Measurements from ENCODE around the gene UBE2M.

The UBE2M gene

DNA sequence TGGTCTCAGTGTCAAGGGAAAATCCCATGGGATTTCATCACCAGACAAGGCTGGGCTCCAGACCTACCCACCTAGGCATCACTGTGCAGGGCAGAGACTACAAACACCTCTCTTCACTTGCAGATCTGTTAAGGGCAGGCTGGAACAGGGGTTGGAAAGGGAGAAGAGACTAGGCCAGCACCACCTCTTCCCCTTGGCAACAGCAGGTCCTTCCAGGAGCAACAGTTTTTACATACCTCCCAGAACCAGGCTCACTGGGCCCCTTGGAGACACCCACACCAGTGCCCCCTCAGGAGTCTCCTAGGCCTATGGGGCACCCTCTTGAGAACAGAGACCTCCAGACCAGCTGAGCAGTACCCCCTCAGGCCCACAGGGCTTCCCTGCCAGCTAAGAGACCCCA lies 2.5 kb upstream of the UBE2M start:
- TF ChIP-seq, protein P1, sequence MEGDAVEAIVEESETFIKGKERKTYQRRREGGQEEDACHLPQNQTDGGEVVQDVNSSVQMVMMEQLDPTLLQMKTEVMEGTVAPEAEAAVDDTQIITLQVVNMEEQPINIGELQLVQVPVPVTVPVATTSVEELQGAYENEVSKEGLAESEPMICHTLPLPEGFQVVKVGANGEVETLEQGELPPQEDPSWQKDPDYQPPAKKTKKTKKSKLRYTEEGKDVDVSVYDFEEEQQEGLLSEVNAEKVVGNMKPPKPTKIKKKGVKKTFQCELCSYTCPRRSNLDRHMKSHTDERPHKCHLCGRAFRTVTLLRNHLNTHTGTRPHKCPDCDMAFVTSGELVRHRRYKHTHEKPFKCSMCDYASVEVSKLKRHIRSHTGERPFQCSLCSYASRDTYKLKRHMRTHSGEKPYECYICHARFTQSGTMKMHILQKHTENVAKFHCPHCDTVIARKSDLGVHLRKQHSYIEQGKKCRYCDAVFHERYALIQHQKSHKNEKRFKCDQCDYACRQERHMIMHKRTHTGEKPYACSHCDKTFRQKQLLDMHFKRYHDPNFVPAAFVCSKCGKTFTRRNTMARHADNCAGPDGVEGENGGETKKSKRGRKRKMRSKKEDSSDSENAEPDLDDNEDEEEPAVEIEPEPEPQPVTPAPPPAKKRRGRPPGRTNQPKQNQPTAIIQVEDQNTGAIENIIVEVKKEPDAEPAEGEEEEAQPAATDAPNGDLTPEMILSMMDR (IDR thresholded peaks at IDR 0.05; ENCODE audit: borderline replicate concordance, insufficient read depth, low read depth, low read length), result no peak
- no peak overlapping the region for H3K4me3 ChIP-seq (ENCODE audit: low read depth, low read length)

DNA sequence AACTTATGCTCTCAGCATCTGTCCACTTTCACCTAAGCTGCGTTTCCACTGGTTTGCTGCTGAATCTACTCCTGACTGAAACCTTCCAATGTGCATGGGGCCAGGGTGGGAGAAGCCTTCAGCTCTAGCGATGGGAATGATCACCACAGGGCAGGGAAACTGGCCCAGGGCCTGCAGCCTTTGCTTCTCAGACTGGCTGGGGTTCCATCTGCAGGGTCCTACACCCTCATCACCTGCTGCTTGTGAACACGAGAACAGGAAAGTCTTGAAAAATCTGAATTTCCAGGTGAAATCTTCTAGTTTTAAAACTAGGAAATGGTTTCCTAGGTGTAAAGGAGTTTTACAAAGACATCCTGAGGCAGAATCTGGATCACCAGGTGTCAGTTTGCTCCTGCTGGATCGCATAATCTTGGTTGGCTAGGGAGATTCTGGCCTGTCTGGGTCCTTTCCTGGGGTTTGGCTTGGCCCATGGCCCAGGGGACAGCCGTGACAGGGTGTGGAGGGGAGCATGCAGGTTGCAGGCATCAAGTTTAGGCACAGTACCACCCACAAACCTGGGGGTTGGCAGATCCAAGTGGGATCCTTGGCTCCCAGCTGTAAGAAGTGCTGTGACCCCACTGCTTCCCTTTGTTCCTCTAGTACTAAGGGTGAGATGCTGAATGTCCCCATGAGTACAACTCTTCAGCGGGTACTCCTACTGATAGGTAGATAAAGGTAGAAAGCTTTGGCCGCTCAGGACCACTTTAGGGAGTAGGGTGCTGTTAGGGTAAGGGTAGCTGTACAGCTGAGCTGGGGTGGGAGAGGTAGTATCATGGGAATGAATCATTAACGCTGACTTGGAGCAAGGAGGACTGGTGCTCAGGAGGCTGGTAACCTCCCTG lies 1.8 kb upstream of the UBE2M start:
- TF ChIP-seq, protein P1 (IDR thresholded peaks at IDR 0.05; ENCODE audit: borderline replicate concordance, insufficient read depth, low read depth, low read length), result no peak
- H3K4me3 ChIP-seq (ENCODE audit: low read depth, low read length), result peak overlapping the region; percentile 96

DNA sequence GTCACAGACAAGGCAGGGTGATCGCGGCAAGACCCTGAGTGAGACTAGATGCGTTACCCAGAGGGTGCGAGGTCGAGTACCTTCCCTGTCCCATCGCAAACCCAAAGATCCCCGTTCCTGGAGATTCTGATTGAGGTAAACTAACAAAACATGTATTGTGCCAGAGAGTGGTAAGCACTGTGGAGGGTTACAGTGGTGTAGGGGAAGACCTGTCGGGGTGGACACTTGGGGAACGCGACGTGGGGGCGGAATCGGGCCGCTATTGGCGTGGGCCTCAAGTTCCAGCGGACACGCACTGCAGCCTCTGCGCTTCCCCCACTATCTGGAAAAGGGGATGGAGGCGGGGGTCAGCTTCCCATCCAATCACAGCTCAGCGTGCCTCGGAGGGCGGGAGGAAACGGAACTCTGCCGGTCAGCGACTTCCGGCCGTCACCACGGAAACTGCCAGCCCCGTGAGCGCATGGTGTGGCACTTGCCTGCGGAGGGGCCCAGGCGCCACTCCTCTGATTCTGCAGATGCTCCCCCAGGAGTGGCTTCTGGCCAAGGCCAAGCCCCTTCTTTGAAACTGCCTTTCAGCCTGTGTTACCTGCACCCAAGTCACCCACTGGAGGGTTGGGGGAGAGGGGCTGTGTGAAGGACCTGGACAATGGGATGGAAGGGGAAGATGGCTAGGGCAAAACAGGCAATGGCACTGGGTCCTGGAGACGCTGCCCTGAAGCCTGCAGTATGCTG lies 1.0 kb upstream of the UBE2M start:
- peak overlapping the region; percentile 96 for H3K4me3 ChIP-seq (ENCODE audit: low read depth, low read length)
- TF ChIP-seq, protein P1 (IDR thresholded peaks at IDR 0.05; ENCODE audit: borderline replicate concordance, insufficient read depth, low read depth, low read length), result no peak

DNA sequence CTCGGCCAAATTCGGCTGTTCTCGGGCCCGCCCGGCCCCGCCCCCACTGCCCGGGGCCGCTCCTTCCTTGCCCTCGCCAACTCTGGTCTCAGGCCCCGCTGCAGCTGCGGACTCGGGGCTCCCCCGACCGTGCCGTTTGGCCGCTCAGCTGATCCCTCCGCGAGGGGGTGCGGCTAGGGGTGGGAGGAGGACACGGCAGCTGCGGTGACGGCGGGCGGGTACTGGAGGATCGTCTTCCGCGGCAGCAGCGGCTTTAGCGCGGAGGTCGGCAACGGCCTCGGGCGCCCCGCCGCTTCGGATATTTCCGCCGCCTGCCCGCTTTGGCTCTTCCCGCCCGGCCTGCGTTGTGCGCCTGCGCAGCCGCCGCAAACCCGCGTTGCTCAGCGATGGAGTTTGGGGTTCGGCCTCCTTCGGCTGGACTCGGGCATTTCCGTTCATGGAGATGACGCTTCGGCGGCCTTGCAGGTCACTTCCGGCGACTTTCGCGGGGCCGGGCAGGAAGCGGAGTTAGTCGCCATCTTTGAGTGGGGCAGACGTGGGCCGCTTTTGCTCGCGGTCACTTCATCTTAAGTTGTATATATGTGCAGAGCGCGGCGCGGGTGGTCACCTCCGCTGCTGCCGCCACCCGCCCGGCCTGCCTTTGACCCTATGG lies 338 bp upstream of the UBE2M start:
- TF ChIP-seq, protein P1 (IDR thresholded peaks at IDR 0.05; ENCODE audit: borderline replicate concordance, insufficient read depth, low read depth, low read length), result no peak
- H3K4me3 ChIP-seq (ENCODE audit: low read depth, low read length), result peak overlapping the region; percentile 96

DNA sequence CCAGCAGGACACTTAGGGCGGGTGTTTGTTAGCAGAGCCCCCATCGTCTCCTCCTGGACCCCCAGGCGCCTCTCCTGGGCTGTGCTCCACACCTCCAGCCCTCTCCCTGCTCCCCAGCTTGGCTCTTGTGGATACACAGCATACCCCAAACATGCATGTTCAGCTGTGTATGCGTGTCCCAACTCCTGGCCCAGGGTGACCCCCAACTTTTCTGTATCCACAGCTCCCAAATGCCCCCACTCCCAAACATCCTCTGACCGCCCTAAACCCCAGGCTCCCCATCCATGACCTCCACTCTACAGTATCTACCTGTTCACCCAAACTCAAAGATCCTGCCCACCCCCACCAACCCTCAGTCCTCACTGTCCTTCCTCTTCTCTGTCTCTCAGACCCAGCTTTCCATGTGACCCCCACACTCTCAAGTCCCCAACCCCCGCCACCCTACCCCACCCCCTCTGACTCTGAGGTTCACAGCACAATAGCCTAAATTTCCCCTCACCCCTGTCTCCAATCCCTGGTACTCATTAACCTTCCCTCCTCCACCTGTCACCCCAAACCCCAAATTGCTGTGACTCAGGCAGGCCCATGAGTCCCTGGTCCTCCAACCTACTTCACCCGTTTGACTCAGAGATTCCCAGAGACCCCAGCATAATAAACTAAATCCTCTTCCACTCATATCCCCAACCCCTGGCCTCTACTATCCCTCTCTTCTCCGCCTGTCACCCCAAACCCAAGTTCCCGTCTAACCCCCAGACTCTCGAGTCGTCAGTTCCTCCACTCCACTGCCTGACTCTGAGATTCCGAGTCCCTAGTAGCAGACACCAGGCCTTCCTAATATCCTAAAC lies 968 bp downstream of the UBE2M start:
- peak overlapping the region; percentile 96 for H3K4me3 ChIP-seq (ENCODE audit: low read depth, low read length)
- TF ChIP-seq, protein P1 (IDR thresholded peaks at IDR 0.05; ENCODE audit: borderline replicate concordance, insufficient read depth, low read depth, low read length), result no peak

DNA sequence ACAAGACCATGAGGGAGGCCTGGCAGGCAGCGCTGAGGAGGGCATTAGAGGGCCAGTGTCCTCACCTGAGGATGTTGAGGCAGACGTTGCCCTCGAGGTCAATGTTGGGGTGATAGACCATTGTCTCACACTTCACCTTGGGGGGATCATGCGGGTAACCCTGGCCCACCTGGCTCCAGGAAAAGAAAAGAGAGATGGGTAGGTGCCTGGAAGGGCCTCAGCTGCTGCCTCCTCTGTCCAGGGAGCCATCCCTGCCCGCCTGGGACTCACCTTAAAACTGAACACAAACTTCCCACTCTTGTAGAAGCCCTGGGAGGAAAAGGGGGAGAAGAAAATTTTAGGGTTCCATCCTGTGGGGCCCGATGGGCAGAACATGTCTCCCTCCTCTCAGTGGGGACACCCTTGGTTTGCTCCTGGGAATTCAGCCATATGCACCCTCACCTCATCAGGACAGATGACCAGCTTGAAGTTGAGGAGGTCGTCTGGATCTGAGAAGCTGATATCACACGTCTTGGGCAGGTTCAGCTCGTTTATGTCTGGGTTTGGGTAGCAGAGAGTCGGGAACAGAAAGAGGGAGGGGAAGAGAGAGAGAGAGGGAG lies 1.7 kb downstream of the UBE2M start:
- peak overlapping the region; percentile 96 for H3K4me3 ChIP-seq (ENCODE audit: low read depth, low read length)
- TF ChIP-seq, protein P1 (IDR thresholded peaks at IDR 0.05; ENCODE audit: borderline replicate concordance, insufficient read depth, low read depth, low read length), result no peak
